ENCODE data around the gene COMMD3. TPM values are rescaled to one million over a fixed set of nuclear protein-coding genes. Genes with fewer than 3 reads are reported as not detected.

COMMD3 gene
- total and polyA plus RNA-seq, 9 of the 15 experiments (the other 6 are each of a cell fraction or from before 2014, with no cell fraction given) = 50.7 to 217 (median 80.1) TPM

DNA sequence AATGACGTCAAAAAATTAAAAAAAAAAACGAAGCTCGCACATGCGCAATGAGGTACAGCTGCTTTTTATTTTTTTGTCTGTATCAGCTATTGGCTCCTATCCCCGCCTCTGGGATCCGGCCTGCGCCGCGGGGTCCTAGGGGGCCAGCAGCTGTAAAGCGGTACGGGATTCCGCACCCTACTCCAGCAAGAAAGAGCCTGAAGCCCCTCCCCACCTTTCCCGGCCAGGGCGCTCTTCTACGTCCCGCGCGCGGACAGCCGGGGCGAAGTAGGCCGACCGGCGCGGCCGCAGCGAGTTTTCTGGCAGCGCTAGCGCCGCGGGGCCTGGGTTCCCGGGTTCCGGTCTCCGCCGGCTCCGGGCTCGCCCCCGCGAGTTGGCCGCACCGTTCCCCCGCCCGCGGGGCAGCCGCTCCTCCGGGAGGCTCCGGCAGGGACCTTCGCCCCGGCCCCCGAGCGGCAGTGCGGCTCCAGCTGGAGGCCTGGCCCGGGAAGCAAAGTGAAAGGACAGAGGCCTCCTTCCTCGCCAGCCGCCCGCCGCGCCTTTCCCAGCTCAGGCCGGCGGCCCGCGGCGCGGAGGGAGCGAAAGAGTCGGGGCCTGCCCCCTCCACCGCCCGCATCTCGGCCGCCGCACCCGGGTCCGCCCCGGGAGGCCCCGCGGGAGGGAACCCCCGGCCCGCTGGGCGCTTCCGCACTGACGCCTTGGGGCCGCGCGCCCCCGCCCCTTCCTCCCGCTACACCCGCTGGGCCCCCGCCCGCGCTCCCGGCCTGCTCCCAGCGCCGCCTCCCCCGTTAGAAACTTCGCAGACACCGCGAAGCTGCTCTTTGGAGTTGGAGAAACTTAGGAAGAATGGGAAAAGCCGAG is 24.4 kb downstream of the COMMD3 start (continued):
- TF ChIP-seq NCOA6 (IDR thresholded peaks at IDR 0.05) (no peak), FOXJ2 (tag; IDR thresholded peaks at IDR 0.05) (peak; percentile 49; the same call in 1 of the 2 replicates), POLR2A (conservative IDR thresholded peaks at IDR 0.05) (peak; percentile 81), VEZF1 (CRISPR knock-in tag; IDR thresholded peaks at IDR 0.05) (peak; percentile 97), MECOM (CRISPR knock-in tag; IDR thresholded peaks at IDR 0.05) (no peak), ZNF263 (CRISPR knock-in tag; IDR thresholded peaks at IDR 0.05; ENCODE audit: borderline replicate concordance) (0 out of 2 replicates have a peak, but pooled peaks have one; percentile 34), PHTF2 (CRISPR knock-in tag; IDR thresholded peaks at IDR 0.05) (no peak), RBM25 (IDR thresholded peaks at IDR 0.05; ENCODE audit: low read depth, low read length, severe bottlenecking) (peak; percentile 14), ZNF785 (CRISPR knock-in tag; IDR thresholded peaks at IDR 0.05) (no peak), TCF3 (CRISPR knock-in tag; IDR thresholded peaks at IDR 0.05) (no peak), TSC22D4 (tag; IDR thresholded peaks at IDR 0.05) (no peak), MCM3 (IDR thresholded peaks at IDR 0.05) (no peak), BACH1 (tag; IDR thresholded peaks at IDR 0.05) (no peak), ZKSCAN1 (IDR thresholded peaks at IDR 0.05; ENCODE audit: low read depth, low read length) (0 out of 2 replicates have a peak, but pooled peaks have one; percentile 19), NCOR1 (IDR thresholded peaks at IDR 0.05) (no peak), RBM15 (IDR thresholded peaks at IDR 0.05; ENCODE audit: insufficient read depth, low read length) (no peak), ZNF431 (CRISPR knock-in tag; IDR thresholded peaks at IDR 0.05) (no peak), SAFB2 (IDR thresholded peaks at IDR 0.05; ENCODE audit: borderline replicate concordance, low read depth, low read length, severe bottlenecking) (no peak), DPF2 (IDR thresholded peaks at IDR 0.05) (no peak), SAP30 (IDR thresholded peaks at IDR 0.05; ENCODE audit: borderline replicate concordance, insufficient read depth, low read depth, low read length, poor library complexity, severe bottlenecking) (no peak), NUFIP1 (IDR thresholded peaks at IDR 0.05; ENCODE audit: partially characterized antibody) (no peak), KLF1 (tag; IDR thresholded peaks at IDR 0.05) (no peak), TCFL5 (CRISPR knock-in tag; conservative IDR thresholded peaks at IDR 0.05) (no peak), TCF7 (IDR thresholded peaks at IDR 0.05; ENCODE audit: borderline replicate concordance) (no peak), ZNF707 (CRISPR knock-in tag; conservative IDR thresholded peaks at IDR 0.05) (no peak), HIVEP1 (CRISPR knock-in tag; IDR thresholded peaks at IDR 0.05) (no peak), ELF1 (tag; IDR thresholded peaks at IDR 0.05) (peak; percentile 80)
- TF ChIP-seq, protein P1, sequence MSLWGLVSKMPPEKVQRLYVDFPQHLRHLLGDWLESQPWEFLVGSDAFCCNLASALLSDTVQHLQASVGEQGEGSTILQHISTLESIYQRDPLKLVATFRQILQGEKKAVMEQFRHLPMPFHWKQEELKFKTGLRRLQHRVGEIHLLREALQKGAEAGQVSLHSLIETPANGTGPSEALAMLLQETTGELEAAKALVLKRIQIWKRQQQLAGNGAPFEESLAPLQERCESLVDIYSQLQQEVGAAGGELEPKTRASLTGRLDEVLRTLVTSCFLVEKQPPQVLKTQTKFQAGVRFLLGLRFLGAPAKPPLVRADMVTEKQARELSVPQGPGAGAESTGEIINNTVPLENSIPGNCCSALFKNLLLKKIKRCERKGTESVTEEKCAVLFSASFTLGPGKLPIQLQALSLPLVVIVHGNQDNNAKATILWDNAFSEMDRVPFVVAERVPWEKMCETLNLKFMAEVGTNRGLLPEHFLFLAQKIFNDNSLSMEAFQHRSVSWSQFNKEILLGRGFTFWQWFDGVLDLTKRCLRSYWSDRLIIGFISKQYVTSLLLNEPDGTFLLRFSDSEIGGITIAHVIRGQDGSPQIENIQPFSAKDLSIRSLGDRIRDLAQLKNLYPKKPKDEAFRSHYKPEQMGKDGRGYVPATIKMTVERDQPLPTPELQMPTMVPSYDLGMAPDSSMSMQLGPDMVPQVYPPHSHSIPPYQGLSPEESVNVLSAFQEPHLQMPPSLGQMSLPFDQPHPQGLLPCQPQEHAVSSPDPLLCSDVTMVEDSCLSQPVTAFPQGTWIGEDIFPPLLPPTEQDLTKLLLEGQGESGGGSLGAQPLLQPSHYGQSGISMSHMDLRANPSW (CRISPR knock-in tag; IDR thresholded peaks at IDR 0.05) = no peak

Measured in K562 (cell line).